Measurements from ENCODE around the gene EML1. TPM values are rescaled to one million over a fixed set of nuclear protein-coding genes. Genes with fewer than 3 reads are reported as not detected.

EML1 gene
- total and polyA plus RNA-seq, 2 of the 13 experiments (the other 11 are each of a cell fraction or from before 2014, with no cell fraction given): 0.59 to 1.7 TPM

GRCh38 chr14:99971087-99971940, 178.1 kb downstream of the EML1 start (continued):
- TF ChIP-seq EZH2 (conservative IDR thresholded peaks at IDR 0.05; ENCODE audit: low read depth, low read length): no peak
- peak; percentile 60 for TF ChIP-seq POLR2G (IDR thresholded peaks at IDR 0.05; ENCODE audit: low read depth, low read length)
- no peak for TF ChIP-seq JDP2 (CRISPR knock-in tag; IDR thresholded peaks at IDR 0.05; ENCODE audit: borderline replicate concordance)
- peak; percentile 45; the same call in 1 of the 2 replicates for TF ChIP-seq KMT2B (CRISPR knock-in tag; IDR thresholded peaks at IDR 0.05)
- no peak for TF ChIP-seq ARID2 (CRISPR knock-in tag; IDR thresholded peaks at IDR 0.05; ENCODE audit: borderline replicate concordance)
- TF ChIP-seq SP4 (CRISPR knock-in tag; IDR thresholded peaks at IDR 0.05): peak; percentile 71
- no peak for TF ChIP-seq FOSL1 (CRISPR knock-in tag; IDR thresholded peaks at IDR 0.05; ENCODE audit: borderline replicate concordance)
- TF ChIP-seq, protein P1, sequence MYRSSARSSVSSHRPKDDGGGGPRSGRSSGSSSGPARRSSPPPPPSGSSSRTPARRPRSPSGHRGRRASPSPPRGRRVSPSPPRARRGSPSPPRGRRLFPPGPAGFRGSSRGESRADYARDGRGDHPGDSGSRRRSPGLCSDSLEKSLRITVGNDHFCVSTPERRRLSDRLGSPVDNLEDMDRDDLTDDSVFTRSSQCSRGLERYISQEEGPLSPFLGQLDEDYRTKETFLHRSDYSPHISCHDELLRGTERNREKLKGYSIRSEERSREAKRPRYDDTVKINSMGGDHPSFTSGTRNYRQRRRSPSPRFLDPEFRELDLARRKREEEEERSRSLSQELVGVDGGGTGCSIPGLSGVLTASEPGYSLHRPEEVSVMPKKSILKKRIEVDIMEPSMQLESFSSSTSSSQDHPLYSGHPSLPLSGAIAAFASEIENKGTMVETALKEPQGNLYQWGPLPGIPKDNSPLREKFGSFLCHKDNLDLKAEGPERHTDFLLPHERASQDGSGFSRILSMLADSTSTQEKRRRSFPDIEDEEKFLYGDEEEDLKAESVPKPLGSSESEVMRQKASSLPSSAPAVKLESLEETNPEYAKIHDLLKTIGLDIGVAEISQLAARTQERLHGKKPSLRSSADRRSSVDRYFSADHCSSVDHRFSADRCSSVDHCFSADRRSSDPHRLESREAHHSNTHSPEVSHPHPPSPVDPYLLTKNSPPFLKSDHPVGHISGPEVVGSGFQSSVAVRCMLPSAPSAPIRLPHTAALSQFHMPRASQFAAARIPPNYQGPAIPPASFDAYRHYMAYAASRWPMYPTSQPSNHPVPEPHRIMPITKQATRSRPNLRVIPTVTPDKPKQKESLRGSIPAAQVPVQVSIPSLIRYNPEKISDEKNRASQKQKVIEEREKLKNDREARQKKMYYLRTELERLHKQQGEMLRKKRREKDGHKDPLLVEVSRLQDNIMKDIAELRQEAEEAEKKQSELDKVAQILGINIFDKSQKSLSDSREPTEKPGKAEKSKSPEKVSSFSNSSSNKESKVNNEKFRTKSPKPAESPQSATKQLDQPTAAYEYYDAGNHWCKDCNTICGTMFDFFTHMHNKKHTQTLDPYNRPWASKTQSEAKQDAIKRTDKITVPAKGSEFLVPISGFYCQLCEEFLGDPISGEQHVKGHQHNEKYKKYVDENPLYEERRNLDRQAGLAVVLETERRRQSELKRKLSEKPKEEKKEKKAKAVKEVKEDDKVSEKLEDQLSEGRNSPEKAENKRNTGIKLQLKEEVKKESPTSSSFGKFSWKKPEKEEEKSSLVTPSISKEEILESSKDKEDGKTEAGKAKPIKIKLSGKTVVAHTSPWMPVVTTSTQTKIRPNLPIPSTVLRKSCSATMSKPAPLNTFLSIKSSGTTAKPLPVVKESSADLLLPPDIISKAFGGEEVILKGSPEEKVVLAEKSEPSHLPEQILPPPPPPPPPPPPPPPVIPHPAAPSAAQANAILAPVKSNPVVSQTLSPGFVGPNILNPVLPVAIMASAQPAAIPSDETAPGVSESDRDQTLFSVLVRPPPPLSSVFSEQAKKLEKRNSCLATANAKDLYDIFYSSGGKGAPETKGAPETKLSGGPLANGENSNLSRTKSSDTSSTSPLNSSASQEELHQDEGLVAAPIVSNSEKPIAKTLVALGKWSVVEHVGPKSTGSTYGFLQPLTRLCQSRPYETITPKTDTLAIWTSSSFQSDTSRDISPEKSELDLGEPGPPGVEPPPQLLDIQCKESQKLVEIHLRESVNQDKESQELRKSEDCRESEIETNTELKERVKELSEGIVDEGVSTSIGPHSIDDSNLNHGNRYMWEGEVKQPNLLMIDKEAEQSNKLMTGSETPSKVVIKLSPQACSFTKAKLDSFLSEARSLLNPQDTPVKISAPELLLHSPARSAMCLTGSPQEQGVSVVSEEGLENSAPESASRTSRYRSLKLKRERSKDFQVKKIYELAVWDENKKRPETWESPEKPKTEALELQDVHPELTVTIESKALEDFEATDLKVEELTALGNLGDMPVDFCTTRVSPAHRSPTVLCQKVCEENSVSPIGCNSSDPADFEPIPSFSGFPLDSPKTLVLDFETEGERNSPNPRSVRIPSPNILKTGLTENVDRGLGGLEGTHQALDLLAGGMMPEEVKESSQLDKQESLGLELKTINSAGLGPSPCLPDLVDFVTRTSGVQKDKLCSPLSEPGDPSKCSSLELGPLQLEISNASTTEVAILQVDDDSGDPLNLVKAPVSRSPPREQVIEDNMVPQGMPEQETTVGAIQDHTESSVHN (CRISPR knock-in tag; IDR thresholded peaks at IDR 0.05): no peak
- TF ChIP-seq HIVEP1 (CRISPR knock-in tag; IDR thresholded peaks at IDR 0.05): 0 out of 2 replicates have a peak, but pooled peaks have one; percentile 33
- TF ChIP-seq CTCF (CRISPR knock-in tag; IDR thresholded peaks at IDR 0.05): no peak
- TF ChIP-seq, protein P2, sequence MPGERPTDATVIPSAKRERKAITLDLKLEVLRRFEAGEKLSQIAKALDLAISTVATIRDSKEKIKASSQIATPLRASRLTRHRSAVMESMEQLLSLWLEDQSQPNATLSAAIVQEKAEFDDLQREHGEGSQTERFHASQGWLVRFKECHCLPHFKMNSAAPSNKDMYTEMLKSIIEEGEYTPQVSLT (CRISPR knock-in tag; IDR thresholded peaks at IDR 0.05; ENCODE audit: borderline replicate concordance, low read depth): no peak
- TF ChIP-seq, protein P3, sequence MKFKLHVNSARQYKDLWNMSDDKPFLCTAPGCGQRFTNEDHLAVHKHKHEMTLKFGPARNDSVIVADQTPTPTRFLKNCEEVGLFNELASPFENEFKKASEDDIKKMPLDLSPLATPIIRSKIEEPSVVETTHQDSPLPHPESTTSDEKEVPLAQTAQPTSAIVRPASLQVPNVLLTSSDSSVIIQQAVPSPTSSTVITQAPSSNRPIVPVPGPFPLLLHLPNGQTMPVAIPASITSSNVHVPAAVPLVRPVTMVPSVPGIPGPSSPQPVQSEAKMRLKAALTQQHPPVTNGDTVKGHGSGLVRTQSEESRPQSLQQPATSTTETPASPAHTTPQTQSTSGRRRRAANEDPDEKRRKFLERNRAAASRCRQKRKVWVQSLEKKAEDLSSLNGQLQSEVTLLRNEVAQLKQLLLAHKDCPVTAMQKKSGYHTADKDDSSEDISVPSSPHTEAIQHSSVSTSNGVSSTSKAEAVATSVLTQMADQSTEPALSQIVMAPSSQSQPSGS (CRISPR knock-in tag; IDR thresholded peaks at IDR 0.05): no peak
